HCT116 (cell line): ENCODE data around the gene TMEM150A. TPM values are rescaled to one million over a fixed set of nuclear protein-coding genes. Genes with fewer than 3 reads are reported as not detected.

Experiments used
- ATAC-seq: fragments of 200-7000 bp; cut with Tn5 transposase; 2 replicates; pipeline ENCODE4 v1.9.1; 2020; ENCODE audit warnings: mild to moderate bottlenecking, moderate library complexity
- BruUV-seq: library from RNA; stranded (reverse); fragments of 400-500 nt; replicated peaks from 2 replicates; lab custom pipeline; 2021; lab: Mats Ljungman, UMichigan
- CTCF ChIA-PET: fragments of 300-600 bp; sonication (Branson Sonifier 250); formaldehyde crosslinking; loops from one replicate; lab custom pipeline; 2021; ENCODE audit warnings: antibody characterized with exemption; lab: Charles Lee
- POLR2A ChIA-PET: fragments of 300-600, 350-600 bp; sonication (Branson Sonifier 250); formaldehyde crosslinking; loops from one replicate; lab custom pipeline; 2021; ENCODE audit warnings: antibody characterized with exemption; lab: Charles Lee
- RAD21 ChIA-PET, 2 experiments: fragments of 300-600 bp; sonication (Branson Sonifier 250); formaldehyde crosslinking; loops; one replicate each; lab custom pipeline; 2023; ENCODE audit warnings: low total read pairs in 2 of 2; ENCODE audit not compliant: uncharacterized antibody in 2 of 2, unreplicated experiment in 2 of 2, low non-redundant PET in 1 of 2; lab: Charles Lee
- DNase-seq: peaks from one replicate; pipeline ENCODE4 v3.0.0-alpha.2; 2010; ENCODE audit warnings: low read depth, low spot score
- H2AFZ ChIP-seq: fragments of 200-600 bp; shearing (Covaris generic), sonication (generic); 2 replicates; pipeline ENCODE4 v1.6.1; 2017; ENCODE audit warnings: low read depth, mixed run types, mixed read lengths, antibody characterized with exemption, low read length; ENCODE audit not compliant: poor library complexity, severe bottlenecking
- H3K27ac ChIP-seq: 2 replicates; pipeline ENCODE4 v1.5.1; 2012; ENCODE audit warnings: low read depth, low read length
- H3K27me3 ChIP-seq: fragments of 200-600 bp; sonication (generic); 2 replicates; pipeline ENCODE4 v1.6.1; 2016; ENCODE audit warnings: mixed run types, low read length, mixed read lengths; ENCODE audit not compliant: insufficient read depth
- H3K36me3 ChIP-seq, 2 experiments: fragments of 200-500 bp in 1 of 2; fragments of 200-600 bp in 1 of 2; sonication (Bioruptor generic) in 1 of 2; sonication (generic) in 1 of 2; 2 replicates each; pipeline versions ENCODE4 v1.5.1 to v1.6.1; 2014 to 2016; ENCODE audit warnings: low read length in 2 of 2, inconsistent platforms in 1 of 2, mixed read lengths in 1 of 2, mixed run types in 1 of 2; ENCODE audit not compliant: insufficient read depth in 2 of 2, control insufficient read depth in 1 of 2
- H3K4me1 ChIP-seq, 2 experiments: fragments of 200-600 bp in 1 of 2; sonication (generic) in 1 of 2; 2 replicates each; pipeline versions ENCODE4 v1.5.1 to v1.6.1; 2012 to 2017; ENCODE audit warnings: low read length in 2 of 2, inconsistent platforms in 1 of 2, mild to moderate bottlenecking in 1 of 2, mixed read lengths in 1 of 2, mixed run types in 1 of 2, moderate library complexity in 1 of 2; ENCODE audit not compliant: insufficient read depth in 2 of 2, control insufficient read depth in 1 of 2
- H3K4me2 ChIP-seq: fragments of 200-600 bp; sonication (generic); 2 replicates; pipeline ENCODE4 v1.6.1; 2017; ENCODE audit warnings: mixed run types, low read length, mixed read lengths
- H3K4me3 ChIP-seq, 2 experiments: fragments of 200-600 bp in 1 of 2; sonication (generic) in 1 of 2; replicated peaks in 1 of 2; 2 replicates each; pipeline ENCODE4 v1.5.1; 2011 to 2016; ENCODE audit warnings: low read length in 2 of 2, control low read depth in 1 of 2, low read depth in 1 of 2, mild to moderate bottlenecking in 1 of 2, mixed read lengths in 1 of 2, mixed run types in 1 of 2
- H3K79me2 ChIP-seq: fragments of 200-600 bp; sonication (generic); 2 replicates; pipeline ENCODE4 v1.6.1; 2017; ENCODE audit warnings: mild to moderate bottlenecking, mixed run types, low read length, moderate library complexity, mixed read lengths; ENCODE audit not compliant: insufficient read depth
- H3K9ac ChIP-seq: fragments of 200-600 bp; sonication (generic); 2 replicates; pipeline ENCODE4 v1.6.1; 2016; ENCODE audit warnings: low read length, mixed read lengths
- H3K9me2 ChIP-seq: fragments of 200-600 bp; sonication (generic), shearing (Covaris generic); 2 replicates; pipeline ENCODE4 v1.6.1; 2017; ENCODE audit warnings: mixed run types, mild to moderate bottlenecking, moderate library complexity; ENCODE audit not compliant: insufficient read depth
- H3K9me3 ChIP-seq, 2 experiments: fragments of 200-500 bp in 1 of 2; fragments of 200-600 bp in 1 of 2; sonication (Bioruptor generic) in 1 of 2; sonication (generic) in 1 of 2; 2 replicates each; pipeline ENCODE4 v1.6.1; 2014 to 2017; ENCODE audit warnings: low read length in 2 of 2, mixed read lengths in 2 of 2, inconsistent platforms in 1 of 2, low read depth in 1 of 2, mild to moderate bottlenecking in 1 of 2, mixed run types in 1 of 2, moderate library complexity in 1 of 2; ENCODE audit not compliant: control insufficient read depth in 1 of 2, insufficient read depth in 1 of 2
- H4K20me1 ChIP-seq: fragments of 200-600 bp; sonication (generic), shearing (Covaris generic); 2 replicates; pipeline ENCODE4 v1.6.1; 2017; ENCODE audit warnings: mixed run types, mild to moderate bottlenecking, moderate library complexity; ENCODE audit not compliant: insufficient read depth
- CBX3 ChIP-seq: IDR thresholded peaks from 2 replicates; pipeline ENCODE4 v1.6.1; 2012; ENCODE audit warnings: low read depth
- CEBPB ChIP-seq: IDR thresholded peaks from 2 replicates; pipeline ENCODE4 v1.6.1; 2012; ENCODE audit warnings: low read depth
- CTCF ChIP-seq, 3 experiments: fragments of 200-600 bp in 1 of 3; sonication (generic) in 1 of 3; IDR thresholded peaks in 2 of 3; conservative IDR thresholded peaks in 1 of 3; 2 replicates each; pipeline ENCODE4 v1.5.1; 2012 to 2017; ENCODE audit warnings: low read depth in 2 of 3, low read length in 2 of 3, antibody characterized with exemption in 1 of 3, borderline replicate concordance in 1 of 3, control low read depth in 1 of 3, mild to moderate bottlenecking in 1 of 3, mixed read lengths in 1 of 3, mixed run types in 1 of 3, moderate library complexity in 1 of 3; ENCODE audit not compliant: insufficient read depth in 1 of 3
- EGR1 ChIP-seq: IDR thresholded peaks from 2 replicates; pipeline ENCODE4 v1.6.1; 2012; ENCODE audit warnings: low read depth
- ELF1 ChIP-seq: IDR thresholded peaks from 2 replicates; pipeline ENCODE4 v1.6.1; 2012; ENCODE audit warnings: low read depth, borderline replicate concordance
- EZH2phosphoT487 ChIP-seq: fragments of 200-600 bp; IDR thresholded peaks from 2 replicates; pipeline ENCODE4 v1.6.1; 2018; ENCODE audit warnings: antibody characterized with exemption, borderline replicate concordance
- FOSL1 ChIP-seq: IDR thresholded peaks from 2 replicates; pipeline ENCODE4 v1.6.1; 2012; ENCODE audit warnings: low read depth
- JUND ChIP-seq: IDR thresholded peaks from 2 replicates; pipeline ENCODE4 v1.6.1; 2012
- MAX ChIP-seq: IDR thresholded peaks from 2 replicates; pipeline ENCODE4 v1.6.1; 2012
- POLR2A ChIP-seq: IDR thresholded peaks from 2 replicates; pipeline ENCODE4 v1.7.0; 2011; ENCODE audit warnings: borderline replicate concordance; ENCODE audit not compliant: insufficient read depth, insufficient read length; ENCODE audit errors: extremely low read depth
- POLR2AphosphoS5 ChIP-seq: IDR thresholded peaks from 2 replicates; pipeline ENCODE4 v1.6.1; 2011; ENCODE audit warnings: mild to moderate bottlenecking, low read depth, low read length, moderate library complexity
- REST ChIP-seq: IDR thresholded peaks from 2 replicates; pipeline ENCODE4 v1.6.1; 2012; ENCODE audit warnings: low read depth
- SIN3A ChIP-seq: IDR thresholded peaks from 2 replicates; pipeline ENCODE4 v1.6.1; 2012; ENCODE audit warnings: low read depth
- SP1 ChIP-seq: IDR thresholded peaks from 2 replicates; pipeline ENCODE4 v1.6.1; 2012; ENCODE audit warnings: low read depth
- TCF7L2 ChIP-seq: IDR thresholded peaks from 2 replicates; pipeline ENCODE4 v1.7.0; 2011; ENCODE audit warnings: borderline replicate concordance, inconsistent platforms; ENCODE audit not compliant: insufficient read depth, insufficient read length; ENCODE audit errors: extremely low read depth
- YY1 ChIP-seq: IDR thresholded peaks from 2 replicates; pipeline ENCODE4 v1.6.1; 2011; ENCODE audit warnings: low read length, low read depth, moderate library complexity, mild to moderate bottlenecking; ENCODE audit not compliant: insufficient replicate concordance; ENCODE audit errors: extremely low read depth
- ZFX ChIP-seq: fragments of 450-650 bp; IDR thresholded peaks from 2 replicates; pipeline ENCODE4 v1.6.1; 2017
- ZNF274 ChIP-seq: fragments of 200-500 bp; sonication (Bioruptor generic); IDR thresholded peaks from 2 replicates; pipeline ENCODE4 v1.6.1; 2014; ENCODE audit warnings: mild to moderate bottlenecking, low read depth, low read length, inconsistent platforms
- intact Hi-C: fragments of 100-400 bp; cut with micrococcal nuclease; formaldehyde crosslinking; loops from 2 replicates; pipeline ENCODE4 v1.10.0; 2022
- total RNA-seq: library from RNA; stranded (reverse); gene quantifications from one replicate; pipeline ENCODE4 v1.2.1, GENCODE V29; 2021; ENCODE audit not compliant: unreplicated experiment
- TF ChIP-seq, protein P1 (sequence below): IDR thresholded peaks from 2 replicates; pipeline ENCODE4 v1.6.1; 2011; ENCODE audit warnings: mild to moderate bottlenecking, low read length, moderate library complexity; ENCODE audit not compliant: insufficient replicate concordance; ENCODE audit errors: extremely low read depth

The TMEM150A gene
- total RNA-seq, 1 experiment from 2014 or later = 9.9 TPM

DNA sequence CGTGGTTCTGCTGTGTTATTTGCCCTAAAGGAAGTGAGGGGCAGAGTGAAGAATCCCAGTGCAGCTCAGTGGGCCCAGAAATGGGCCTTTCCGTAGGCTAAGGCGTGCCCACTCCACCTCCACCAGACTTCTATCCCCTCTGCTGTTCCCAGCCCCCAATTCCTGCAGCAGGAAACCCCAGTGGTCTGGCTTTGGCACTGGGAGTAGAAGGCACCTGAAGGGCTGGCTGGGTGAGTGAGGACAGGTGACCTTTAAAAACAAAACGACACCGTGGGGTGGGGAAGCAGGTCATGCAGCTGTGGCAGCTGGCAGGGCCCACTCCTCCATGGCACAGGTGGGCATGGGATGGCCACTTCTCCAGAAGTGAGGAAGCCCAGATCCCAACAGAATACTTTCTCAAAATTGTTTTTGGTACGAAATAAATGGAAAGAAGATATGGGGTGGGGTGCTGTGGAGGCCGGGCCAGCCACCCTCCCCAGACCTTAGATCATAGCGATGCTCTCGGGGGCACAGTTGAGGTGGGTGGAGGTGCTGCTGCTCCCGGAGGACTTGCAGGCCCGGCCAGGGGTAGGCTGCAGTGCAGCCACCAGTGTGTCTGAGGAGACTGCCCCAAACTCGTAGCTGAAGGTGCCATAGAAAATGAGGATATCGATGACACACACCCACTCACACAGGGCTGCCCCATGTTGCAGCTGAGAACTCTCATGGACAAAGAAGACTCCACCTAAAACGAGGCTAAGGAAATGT lies 3.7 kb downstream of the TMEM150A start:
- no TSS peak for BruUV-seq
- POLR2A ChIA-PET = no interaction called here

More for the DNA sequence above, 3.7 kb downstream of the TMEM150A start:
- H3K9me3 ChIP-seq = no peaks in the 10 kb centered on the region
- ChIA-PET RAD21 (no interaction called here), CTCF (no interaction called here)
- H3K27ac ChIP-seq = no peak overlapping the region
- H3K27me3 ChIP-seq = no peaks in the 10 kb centered on the region
- ATAC-seq (no peak), DNase-seq (no peak)
- H4K20me1 ChIP-seq = no peaks in the 10 kb centered on the region
- H3K79me2 ChIP-seq = peaks cover 18% of the 10 kb centered on the region
- no peak overlapping the region for H3K4me2 ChIP-seq
- TF ChIP-seq EGR1 (no peak), CBX3 (no peak), CTCF (IDR thresholded peaks at IDR 0.05 in 2 of 3, conservative IDR thresholded peaks at IDR 0.05 in 1 of 3; ENCODE audit: borderline replicate concordance in 1 of 3, insufficient read depth in 1 of 3, low read depth in 2 of 3, low read length in 2 of 3) (no peak), MAX (no peak), SIN3A (no peak), SP1 (no peak), POLR2AphosphoS5 (no peak), REST (no peak), CEBPB (no peak), YY1 (no peak), ZNF274 (no peak), FOSL1 (no peak), EZH2phosphoT487 (no peak), ZFX (no peak), ELF1 (no peak), POLR2A (no peak), TCF7L2 (no peak), JUND (no peak)
- TF ChIP-seq, protein P1, sequence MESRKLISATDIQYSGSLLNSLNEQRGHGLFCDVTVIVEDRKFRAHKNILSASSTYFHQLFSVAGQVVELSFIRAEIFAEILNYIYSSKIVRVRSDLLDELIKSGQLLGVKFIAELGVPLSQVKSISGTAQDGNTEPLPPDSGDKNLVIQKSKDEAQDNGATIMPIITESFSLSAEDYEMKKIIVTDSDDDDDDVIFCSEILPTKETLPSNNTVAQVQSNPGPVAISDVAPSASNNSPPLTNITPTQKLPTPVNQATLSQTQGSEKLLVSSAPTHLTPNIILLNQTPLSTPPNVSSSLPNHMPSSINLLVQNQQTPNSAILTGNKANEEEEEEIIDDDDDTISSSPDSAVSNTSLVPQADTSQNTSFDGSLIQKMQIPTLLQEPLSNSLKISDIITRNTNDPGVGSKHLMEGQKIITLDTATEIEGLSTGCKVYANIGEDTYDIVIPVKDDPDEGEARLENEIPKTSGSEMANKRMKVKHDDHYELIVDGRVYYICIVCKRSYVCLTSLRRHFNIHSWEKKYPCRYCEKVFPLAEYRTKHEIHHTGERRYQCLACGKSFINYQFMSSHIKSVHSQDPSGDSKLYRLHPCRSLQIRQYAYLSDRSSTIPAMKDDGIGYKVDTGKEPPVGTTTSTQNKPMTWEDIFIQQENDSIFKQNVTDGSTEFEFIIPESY = no peak
- peaks cover 14 to 33% of the 10 kb centered on the region in 2 experiments for H3K4me1 ChIP-seq
- H3K9me2 ChIP-seq = no peaks in the 10 kb centered on the region
- H3K36me3 ChIP-seq = peaks cover 4 to 5% of the 10 kb centered on the region in 2 experiments; a peak in 3 of 4 replicates
- no peak overlapping the region for H2AFZ ChIP-seq
- no peak overlapping the region for H3K9ac ChIP-seq
- intact Hi-C loops = no loop called here
- H3K4me3 ChIP-seq = no peak overlapping the region
